ENCODE data around the gene NUDT8.
"Not testable (repeated sequence)": the region's sequence is repeated elsewhere in the genome, so short reads cannot be mapped to it uniquely, and the experiment has no call there.

- TF ChIP-seq CTCF (IDR thresholded peaks at IDR 0.05; ENCODE audit: insufficient read depth, low read depth, low read length); EZH2 (IDR thresholded peaks at IDR 0.05; ENCODE audit: insufficient read depth, low read length): not testable (repeated sequence)
Measured at GRCh38 chr11:67623795-67624194, 5.9 kb downstream of the NUDT8 start.

All from astrocyte (in vitro differentiated cells and primary cell).